HG03280 (cell line): ENCODE measurements around the gene OSBPL7.

Source experiments
- ATAC-seq: cut with Tn5 transposase; IDR thresholded peaks from one replicate; pipeline ENCODE4 v1.9.1; 2021; ENCODE audit warnings: mild to moderate bottlenecking, moderate library complexity; ENCODE audit not compliant: unreplicated experiment

Gene OSBPL7

GRCh38 chr17:47808036-47808829 is 13.4 kb downstream of the OSBPL7 start:
- no peak for ATAC-seq

- no peak for ATAC-seq
These were observed 14.2 kb downstream of the OSBPL7 start for GRCh38 chr17:47807421-47807820.

- no peak for ATAC-seq
These were observed 14.7 kb downstream of the OSBPL7 start for GRCh38 chr17:47806913-47807255.

- no peak for ATAC-seq
These were observed 15.3 kb downstream of the OSBPL7 start for GRCh38 chr17:47806026-47806912.

GRCh38 chr17:47804461-47804860 is 17.1 kb downstream of the OSBPL7 start:
- no peak for ATAC-seq

GRCh38 chr17:47803751-47804150 is 17.8 kb downstream of the OSBPL7 start:
- ATAC-seq: no peak

- ATAC-seq: no peak
These were observed 18.4 kb downstream of the OSBPL7 start for GRCh38 chr17:47803201-47803600.

GRCh38 chr17:47802341-47803022 is 19.1 kb downstream of the OSBPL7 start:
- no peak for ATAC-seq

GRCh38 chr17:47801906-47802305 is 19.7 kb downstream of the OSBPL7 start:
- ATAC-seq: no peak

GRCh38 chr17:47801176-47801765 is 20.3 kb downstream of the OSBPL7 start:
- no peak for ATAC-seq

GRCh38 chr17:47800686-47801085 is 20.9 kb downstream of the OSBPL7 start:
- ATAC-seq: no peak

- ATAC-seq: no peak
These were observed 23.8 kb downstream of the OSBPL7 start for GRCh38 chr17:47797797-47798196.

GRCh38 chr17:47792979-47793378 is 28.6 kb downstream of the OSBPL7 start:
- ATAC-seq: no peak

GRCh38 chr17:47792457-47792856 is 29.1 kb downstream of the OSBPL7 start:
- no peak for ATAC-seq

- ATAC-seq: no peak
These were observed 30.6 kb downstream of the OSBPL7 start for GRCh38 chr17:47791025-47791424.

GRCh38 chr17:47789611-47790561 is 31.7 kb downstream of the OSBPL7 start:
- ATAC-seq: no peak

- no peak for ATAC-seq
These were observed 36.0 kb downstream of the OSBPL7 start for GRCh38 chr17:47785538-47786123.

GRCh38 chr17:47781397-47781796 is 40.2 kb downstream of the OSBPL7 start:
- no peak for ATAC-seq

- no peak for ATAC-seq
These were observed 43.4 kb downstream of the OSBPL7 start for GRCh38 chr17:47778184-47778635.
